NCI-H1092 (cell line): Measurements from ENCODE around the gene LTBP4.

Experiments used
- DNase-seq: peaks from one replicate; lab custom pipeline; 2025; lab: John Stamatoyannopoulos, UW

The LTBP4 gene

GRCh38 chr19:40597329-40597838, 3.8 kb upstream of the LTBP4 start:
- no peak for DNase-seq

DNA sequence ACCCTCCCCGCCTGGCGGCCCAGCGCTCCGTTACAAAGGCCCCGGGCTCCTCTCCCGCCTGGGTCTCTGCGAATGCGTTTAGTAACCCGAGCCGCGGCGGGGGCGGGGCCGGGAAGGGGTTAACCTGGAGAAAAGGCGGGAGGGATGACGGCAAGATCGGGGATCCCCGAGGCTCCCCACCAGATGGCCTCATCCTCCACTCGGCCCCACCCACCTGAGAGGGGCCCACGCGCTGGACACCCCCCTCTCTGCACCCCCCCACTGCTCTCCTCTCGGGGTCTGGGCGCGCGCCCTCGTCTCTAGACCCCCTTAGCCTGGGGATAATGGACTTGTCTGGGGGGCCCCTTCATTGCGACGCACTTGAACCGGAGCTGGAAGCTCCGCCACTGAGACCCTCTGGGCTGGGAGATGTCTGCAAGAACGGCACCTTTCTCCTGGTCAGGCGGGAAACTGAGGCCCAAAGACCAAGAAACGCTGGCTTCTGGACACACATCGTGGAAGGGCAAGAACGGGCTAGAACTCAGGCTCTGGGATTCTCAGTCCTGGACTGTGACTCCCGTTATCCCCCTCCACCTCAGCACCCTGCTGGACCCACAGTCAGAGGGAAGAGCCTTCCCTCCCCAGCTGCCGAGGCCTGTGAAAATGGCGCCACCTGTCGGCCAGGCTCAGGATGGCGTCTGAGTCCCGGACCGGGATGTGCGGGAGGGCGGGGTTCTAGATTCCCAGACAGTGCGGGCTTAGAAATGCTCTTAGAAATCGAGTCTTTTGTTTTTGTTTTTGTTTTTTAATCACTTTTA, 2.9 kb upstream of the LTBP4 start:
- DNase-seq: peak; percentile 43

DNA sequence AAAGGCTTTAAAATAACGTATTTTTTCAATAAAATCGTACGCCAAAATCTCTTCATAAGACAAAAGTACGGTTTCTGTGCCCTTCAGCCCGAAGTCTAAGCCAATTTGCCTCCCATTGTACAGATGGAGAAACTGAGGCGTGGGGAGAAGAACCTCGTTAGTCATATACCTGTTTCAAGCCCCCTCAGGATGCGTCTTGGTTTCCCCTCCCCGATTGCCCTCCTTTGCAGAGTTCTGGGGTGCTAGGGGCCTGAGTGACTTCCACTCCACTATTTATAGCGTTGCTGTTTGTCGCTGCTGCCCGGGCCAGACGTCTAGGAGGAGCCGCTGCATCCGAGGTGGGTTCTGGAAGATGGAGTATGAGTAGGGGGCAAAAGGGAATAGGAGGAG, 2.3 kb upstream of the LTBP4 start:
- DNase-seq: no peak

- DNase-seq: no peak
These were observed 1.8 kb upstream of the LTBP4 start for GRCh38 chr19:40599331-40599901.

DNA sequence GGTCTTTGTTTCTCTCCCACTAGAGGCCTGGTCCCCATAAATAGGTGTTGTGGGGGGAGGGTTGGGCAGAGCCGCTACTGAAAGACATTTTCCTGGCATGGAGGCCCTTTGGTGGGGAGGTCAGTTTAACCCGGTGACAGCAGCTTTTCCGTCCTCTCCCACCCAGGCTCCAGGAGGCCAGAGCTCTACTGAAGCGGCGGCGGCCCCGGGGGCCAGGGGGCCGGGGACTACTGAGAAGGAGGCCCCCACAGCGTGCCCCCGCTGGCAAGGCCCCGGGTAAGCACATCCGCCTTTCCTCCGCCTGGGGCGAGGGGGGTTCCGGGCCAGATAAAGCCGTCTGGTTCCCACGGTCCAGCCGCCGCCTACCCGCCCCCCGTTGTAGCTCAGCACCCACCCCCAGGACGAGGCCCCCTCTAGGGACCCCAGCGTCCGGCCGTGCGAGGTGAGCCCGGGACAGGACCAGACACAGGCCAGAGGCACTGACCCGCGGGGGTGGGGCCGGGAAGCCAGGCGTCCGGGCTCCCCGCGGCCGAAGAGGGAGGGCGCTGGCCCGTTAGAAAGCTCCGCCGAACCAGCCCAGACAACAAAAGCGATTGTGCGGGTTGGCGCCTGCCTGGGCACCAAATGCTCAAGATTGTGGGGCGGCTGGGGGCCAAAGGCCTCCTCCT, 1.1 kb upstream of the LTBP4 start:
- DNase-seq: no peak

GRCh38 chr19:40600570-40601133, 517 bp upstream of the LTBP4 start:
- DNase-seq: no peak

DNA sequence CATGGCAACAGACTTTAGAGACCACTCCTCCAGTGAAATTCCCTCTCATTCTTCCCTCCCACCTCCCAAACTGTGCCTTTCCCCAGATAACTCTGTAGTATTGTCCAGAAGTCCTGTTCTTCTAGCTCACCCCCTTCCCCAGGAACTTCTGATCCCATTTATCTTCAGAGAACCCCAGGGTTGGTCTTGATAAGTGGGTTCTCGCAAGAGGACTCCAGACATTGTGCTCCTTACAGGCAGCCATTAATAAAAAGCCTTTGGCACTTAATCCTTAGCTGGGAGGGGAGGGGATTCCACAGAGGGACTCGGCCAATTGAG, 1.9 kb downstream of the LTBP4 start:
- no peak for DNase-seq

- peak; percentile 40 for DNase-seq
These were observed 2.4 kb downstream of the LTBP4 start for GRCh38 chr19:40603389-40604170.

DNA sequence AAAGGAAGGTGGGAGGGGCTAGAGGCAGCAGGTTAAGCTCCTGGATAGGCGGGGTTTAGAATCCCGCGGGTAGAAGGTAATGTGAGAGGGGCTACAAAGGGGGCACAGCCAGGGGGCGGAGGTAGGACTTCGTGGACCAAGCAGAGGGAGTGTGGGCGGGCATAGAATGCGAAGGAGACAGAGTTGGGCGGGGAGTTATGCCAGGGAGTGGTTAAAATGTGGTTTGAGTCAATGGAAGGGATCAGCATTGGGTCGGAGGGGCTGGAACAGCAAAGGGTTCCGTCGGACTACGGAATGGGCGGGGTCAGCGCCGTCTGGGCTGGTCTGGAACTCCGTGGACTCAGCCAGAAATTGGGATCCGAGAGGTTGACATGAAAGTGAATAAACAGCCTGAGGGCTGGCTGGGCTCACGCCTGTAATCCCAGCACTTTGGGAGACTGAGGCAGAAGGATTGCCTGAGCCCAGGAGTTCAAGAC, 3.0 kb downstream of the LTBP4 start:
- DNase-seq: no peak

GRCh38 chr19:40604647-40605215, 3.6 kb downstream of the LTBP4 start:
- no peak for DNase-seq

DNA sequence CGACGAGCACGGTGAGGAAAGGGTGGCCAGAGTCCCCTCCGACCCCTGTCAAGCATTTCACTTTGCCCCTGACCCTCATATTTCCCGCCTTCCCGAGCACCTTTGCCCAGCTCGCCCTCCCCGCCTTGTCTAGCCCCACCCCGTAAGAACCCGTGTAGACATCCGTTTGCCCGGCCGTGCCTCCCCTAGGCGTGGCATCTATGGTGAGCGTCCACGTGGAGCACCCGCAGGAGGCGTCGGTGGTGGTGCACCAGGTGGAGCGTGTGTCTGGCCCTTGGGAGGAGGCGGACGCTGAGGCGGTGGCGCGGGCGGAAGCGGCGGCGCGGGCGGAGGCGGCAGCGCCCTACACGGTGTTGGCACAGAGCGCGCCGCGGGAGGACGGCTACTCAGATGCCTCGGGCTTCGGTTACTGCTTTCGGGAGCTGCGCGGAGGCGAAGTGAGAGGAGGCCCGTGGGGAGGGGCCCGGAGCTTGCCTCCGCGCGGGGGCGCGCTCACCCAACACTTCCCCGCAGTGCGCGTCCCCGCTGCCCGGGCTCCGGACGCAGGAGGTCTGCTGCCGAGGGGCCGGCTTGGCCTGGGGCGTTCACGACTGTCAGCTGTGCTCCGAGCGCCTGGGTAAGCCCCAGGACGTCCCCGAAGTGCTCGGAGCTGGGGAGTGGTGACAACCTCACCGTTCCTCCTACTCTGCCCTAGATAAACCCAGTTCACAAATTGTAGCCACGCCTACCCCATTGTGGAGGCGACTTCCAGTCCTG, 4.2 kb downstream of the LTBP4 start:
- DNase-seq: no peak

DNA sequence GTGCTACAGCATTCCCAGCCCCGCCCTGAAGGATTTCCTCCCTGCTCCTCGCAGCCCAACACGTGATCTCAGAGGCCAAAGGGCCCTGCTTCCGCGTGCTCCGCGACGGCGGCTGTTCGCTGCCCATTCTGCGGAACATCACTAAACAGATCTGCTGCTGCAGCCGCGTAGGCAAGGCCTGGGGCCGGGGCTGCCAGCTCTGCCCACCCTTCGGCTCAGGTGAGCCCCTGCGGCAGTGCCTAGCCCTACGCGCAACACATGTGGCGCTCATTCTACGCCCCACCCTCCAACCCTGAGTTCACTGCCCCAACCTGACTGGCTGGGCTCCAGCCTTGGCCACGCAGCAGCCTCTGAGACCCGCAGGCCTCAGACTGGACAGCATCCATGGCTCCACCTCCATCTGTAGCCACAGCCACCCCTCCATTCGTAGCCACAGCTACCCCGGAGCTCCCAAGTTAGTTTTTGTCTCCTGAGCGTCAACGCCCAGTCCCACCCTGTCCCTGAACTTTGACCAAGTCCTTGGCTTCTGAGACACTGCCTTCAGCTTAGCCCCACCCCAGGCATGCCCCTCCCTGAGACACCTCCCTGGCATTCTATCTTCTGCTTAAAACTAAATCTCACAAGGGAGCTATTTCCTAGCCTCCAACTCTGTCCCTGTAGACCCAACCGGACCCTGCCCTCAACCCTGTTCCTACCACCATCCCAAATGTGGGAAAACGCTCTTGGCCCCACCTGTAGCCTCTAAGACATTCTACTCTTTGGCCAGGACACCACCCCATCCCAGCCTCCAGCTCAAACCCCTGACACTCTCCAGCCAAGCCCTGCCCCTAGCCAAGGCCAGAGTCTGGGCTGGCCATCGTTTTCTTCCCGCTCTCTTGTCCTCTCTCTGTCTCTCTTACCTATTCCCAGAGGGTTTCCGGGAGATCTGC, 6.4 kb downstream of the LTBP4 start:
- no peak for DNase-seq

- no peak for DNase-seq
These were observed 7.1 kb downstream of the LTBP4 start for GRCh38 chr19:40608240-40608621.

DNA sequence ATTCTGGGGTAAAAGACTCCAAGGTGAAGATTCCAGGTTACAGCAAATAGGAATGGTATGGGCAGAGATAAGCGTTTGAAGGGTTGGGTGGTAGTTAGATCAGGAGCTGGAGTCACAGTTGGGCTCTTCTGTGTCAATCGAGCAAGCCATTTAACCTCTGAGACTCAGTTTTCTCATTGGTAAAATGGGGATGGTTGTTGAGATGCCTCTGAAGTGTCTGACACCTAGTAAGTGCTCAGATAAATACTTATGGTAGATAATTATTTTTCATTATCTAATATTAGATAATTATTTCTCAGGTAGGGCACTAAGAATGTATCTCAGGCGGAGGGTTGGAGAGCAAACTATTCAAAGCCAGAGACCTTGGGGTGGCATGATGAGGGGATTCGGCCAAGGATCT, 7.8 kb downstream of the LTBP4 start:
- DNase-seq: no peak

- no peak for DNase-seq
These were observed 8.6 kb downstream of the LTBP4 start for GRCh38 chr19:40609561-40610395.

- no peak for DNase-seq
These were observed 9.4 kb downstream of the LTBP4 start for GRCh38 chr19:40610396-40611064.

- no peak for DNase-seq
These were observed 9.9 kb downstream of the LTBP4 start for GRCh38 chr19:40611096-40611495.
